WTC11 (cell line): ENCODE results near the gene ACER1. TPM values are rescaled to one million over a fixed set of nuclear protein-coding genes. Genes with fewer than 3 reads are reported as not detected.

Experiments used
- ATAC-seq: fragments of 200-7000 bp; cut with Tn5 transposase; 2 replicates; pipeline ENCODE4 v1.10.0; 2021; ENCODE audit warnings: mild to moderate bottlenecking, moderate library complexity
- CTCF ChIA-PET: fragments of 300-600 bp; sonication (Branson Sonifier 250); formaldehyde crosslinking; loops from one replicate; lab custom pipeline; 2021; ENCODE audit warnings: antibody characterized with exemption; lab: Charles Lee
- POLR2A ChIA-PET: fragments of 350-600 bp; sonication (Branson Sonifier 250); formaldehyde crosslinking; loops from one replicate; lab custom pipeline; 2021; ENCODE audit warnings: antibody characterized with exemption; lab: Charles Lee
- DNase-seq: peaks from one replicate; pipeline ENCODE4 v3.0.0; 2021; ENCODE audit warnings: low spot score
- H3K27ac Mint-ChIP-seq: 2 replicates; pipeline ENCODE4 v1.8.0; 2021; ENCODE audit warnings: mixed read lengths
- H3K27me3 Mint-ChIP-seq: 2 replicates; pipeline ENCODE4 v1.8.0; 2021; ENCODE audit warnings: low read depth, mild to moderate bottlenecking, moderate library complexity, mixed read lengths
- H3K36me3 Mint-ChIP-seq: 2 replicates; pipeline ENCODE4 v1.8.0; 2021; ENCODE audit warnings: mixed read lengths
- H3K4me1 Mint-ChIP-seq: 2 replicates; pipeline ENCODE4 v1.8.0; 2022; ENCODE audit warnings: mixed read lengths
- H3K4me3 Mint-ChIP-seq: 2 replicates; pipeline ENCODE4 v1.8.0; 2021; ENCODE audit warnings: mild to moderate bottlenecking, moderate library complexity, mixed read lengths
- H3K9me3 Mint-ChIP-seq: 2 replicates; pipeline ENCODE4 v1.8.0; 2021; ENCODE audit warnings: mixed read lengths
- ATF2 ChIP-seq: sonication (generic); formaldehyde crosslinking; IDR thresholded peaks from 2 replicates; pipeline ENCODE4 v1.8.1; 2022; ENCODE audit warnings: low read depth, missing genetic modification reagents, borderline replicate concordance
- ATF3 ChIP-seq: sonication (generic); formaldehyde crosslinking; conservative IDR thresholded peaks from 2 replicates; pipeline ENCODE4 v1.8.1; 2022; ENCODE audit warnings: mild to moderate bottlenecking, missing genetic modification reagents
- CDX4 ChIP-seq: fragments of 250-450 bp; sonication (Bioruptor Pico); IDR thresholded peaks from 2 replicates; pipeline ENCODE4 v1.9.0; 2021; ENCODE audit warnings: moderate library complexity, mild to moderate bottlenecking, inconsistent platforms, borderline replicate concordance
- FOXP1 ChIP-seq: sonication (generic); formaldehyde crosslinking; IDR thresholded peaks from 2 replicates; pipeline ENCODE4 v1.8.0; 2022; ENCODE audit warnings: missing genetic modification reagents, mild to moderate bottlenecking, moderate library complexity, borderline replicate concordance
- IRF2 ChIP-seq: sonication (generic); formaldehyde crosslinking; IDR thresholded peaks from 2 replicates; pipeline ENCODE4 v1.8.0; 2022; ENCODE audit warnings: low read depth, missing genetic modification reagents, borderline replicate concordance
- JUN ChIP-seq: sonication (generic); formaldehyde crosslinking; IDR thresholded peaks from 2 replicates; pipeline ENCODE4 v1.8.0; 2023; ENCODE audit warnings: mild to moderate bottlenecking, missing genetic modification reagents
- STAT6 ChIP-seq: sonication (generic); formaldehyde crosslinking; conservative IDR thresholded peaks from 2 replicates; pipeline ENCODE4 v1.8.1; 2023; ENCODE audit warnings: mild to moderate bottlenecking, low read depth, missing genetic modification reagents, moderate library complexity
- USF2 ChIP-seq: sonication (generic); formaldehyde crosslinking; IDR thresholded peaks from 2 replicates; pipeline ENCODE4 v1.8.1; 2023; ENCODE audit warnings: mild to moderate bottlenecking, missing genetic modification reagents, moderate library complexity
- ZMAT4 ChIP-seq: fragments of 250-450 bp; sonication (Bioruptor Pico); IDR thresholded peaks from 2 replicates; pipeline ENCODE4 v1.9.0; 2021; ENCODE audit warnings: mild to moderate bottlenecking
- ZNF232 ChIP-seq: sonication (generic); formaldehyde crosslinking; IDR thresholded peaks from 2 replicates; pipeline ENCODE4 v1.8.0; 2022; ENCODE audit warnings: mild to moderate bottlenecking, missing genetic modification reagents
- ZNF425 ChIP-seq: fragments of 250-450 bp; sonication (Bioruptor Pico); conservative IDR thresholded peaks from 2 replicates; pipeline ENCODE4 v1.9.0; 2021; ENCODE audit warnings: mild to moderate bottlenecking
- ZNF512 ChIP-seq: sonication (generic); formaldehyde crosslinking; IDR thresholded peaks from 2 replicates; pipeline ENCODE4 v1.8.1; 2022; ENCODE audit warnings: missing genetic modification reagents, borderline replicate concordance
- ZNF532 ChIP-seq: fragments of 250-450 bp; sonication (Bioruptor Pico); IDR thresholded peaks from 2 replicates; pipeline ENCODE4 v1.9.0; 2021; ENCODE audit warnings: mild to moderate bottlenecking, borderline replicate concordance
- total RNA-seq: library from RNA; stranded (reverse); gene quantifications from 3 replicates; pipeline ENCODE4 v1.2.3, GENCODE V29; 2021

Gene ACER1
- total RNA-seq, 1 experiment from 2014 or later, result not detected

GRCh38 chr19:6359568-6360341, 26.3 kb upstream of the ACER1 start (continued):
- no peak for TF ChIP-seq ZNF532 (CRISPR knock-in tag)
- TF ChIP-seq IRF2, result no peak
- TF ChIP-seq ATF3 (CRISPR knock-in tag), result no peak
- no peak for TF ChIP-seq CDX4 (CRISPR knock-in tag)
- no peak for TF ChIP-seq ZNF232
- no peak for TF ChIP-seq STAT6
- no peak for TF ChIP-seq ZMAT4
- no peak for TF ChIP-seq ZNF512 (CRISPR knock-in tag)

GRCh38 chr19:6358003-6358402, 24.6 kb upstream of the ACER1 start:
- POLR2A ChIA-PET, result interaction anchor here (0.6 to 1.4 kb wide), 3 partner anchors 15 to 549 kb away, joined by 3 read pairs; partner anchors contain the start of gene ALKBH7
- peaks cover 8% of the 10 kb centered on the region; the same call in 1 of the 2 replicates for H3K27me3 Mint-ChIP-seq
- CTCF ChIA-PET, result interaction anchor here (1.6 kb wide), 1 partner anchor 310 kb away, joined by 6 read pairs; no protein-coding TSS in a partner anchor
- TF ChIP-seq FOXP1 (CRISPR knock-in tag) (no peak), ZNF425 (no peak), USF2 (CRISPR knock-in tag) (no peak), ATF2 (CRISPR knock-in tag) (no peak), JUN (CRISPR knock-in tag) (no peak)
- H3K27ac Mint-ChIP-seq, result no peak overlapping the region
- no peaks in the 10 kb centered on the region for H3K36me3 Mint-ChIP-seq
- ATAC-seq (no peak), DNase-seq (no peak)
- no peaks in the 10 kb centered on the region; the same call in 1 of the 2 replicates for H3K9me3 Mint-ChIP-seq
- H3K4me1 Mint-ChIP-seq, result peaks cover 5% of the 10 kb centered on the region; the same call in 1 of the 2 replicates
- H3K4me3 Mint-ChIP-seq, result no peak overlapping the region
